Endothelial cell (in vitro differentiated cells): ENCODE results near the gene ASAH2. TPM values are rescaled to one million over a fixed set of nuclear protein-coding genes. Genes with fewer than 3 reads are reported as not detected.
"Not testable (repeated sequence)": the region's sequence is repeated elsewhere in the genome, so short reads cannot be mapped to it uniquely, and the experiment has no call there.

Experiments used
- DNase-seq: peaks from one replicate; pipeline ENCODE4 v3.0.0; 2021; ENCODE audit warnings: low spot score
- H3K27ac Mint-ChIP-seq: one replicate; pipeline ENCODE4 v1.8.0; 2021; ENCODE audit warnings: mixed read lengths, inconsistent platforms; ENCODE audit not compliant: unreplicated experiment
- H3K27me3 Mint-ChIP-seq: one replicate; pipeline ENCODE4 v1.8.0; 2021; ENCODE audit warnings: mild to moderate bottlenecking, moderate library complexity, mixed read lengths, inconsistent platforms; ENCODE audit not compliant: unreplicated experiment
- H3K36me3 Mint-ChIP-seq: one replicate; pipeline ENCODE4 v1.8.0; 2021; ENCODE audit warnings: mild to moderate bottlenecking, low read depth, mixed read lengths, inconsistent platforms; ENCODE audit not compliant: unreplicated experiment
- H3K4me1 Mint-ChIP-seq: one replicate; pipeline ENCODE4 v1.8.0; 2021; ENCODE audit warnings: mild to moderate bottlenecking, mixed read lengths, inconsistent platforms; ENCODE audit not compliant: unreplicated experiment
- H3K4me3 Mint-ChIP-seq: one replicate; pipeline ENCODE4 v1.8.0; 2021; ENCODE audit warnings: mild to moderate bottlenecking, mixed read lengths, inconsistent platforms; ENCODE audit not compliant: unreplicated experiment
- H3K9me3 Mint-ChIP-seq: one replicate; pipeline ENCODE4 v1.8.0; 2021; ENCODE audit warnings: mixed read lengths, inconsistent platforms; ENCODE audit not compliant: unreplicated experiment
- total RNA-seq: library from RNA; stranded (reverse); fragmentation: NEBNext Ultra II Directional; extraction: Animal tissue kit (Norgen Biotek cat#: 25700); gene quantifications from one replicate; pipeline ENCODE4 v1.2.1, GENCODE V29; 2021; ENCODE audit not compliant: unreplicated experiment
- TF ChIP-seq, protein P1 (sequence below): fragments of 200-600 bp; sonication (generic); IDR thresholded peaks from one replicate; pipeline ENCODE4 v1.5.0; 2021; ENCODE audit warnings: antibody characterized with exemption; ENCODE audit not compliant: unreplicated experiment

Gene ASAH2
- total RNA-seq, 1 donor from 2014 or later, result 1.7 TPM

DNA sequence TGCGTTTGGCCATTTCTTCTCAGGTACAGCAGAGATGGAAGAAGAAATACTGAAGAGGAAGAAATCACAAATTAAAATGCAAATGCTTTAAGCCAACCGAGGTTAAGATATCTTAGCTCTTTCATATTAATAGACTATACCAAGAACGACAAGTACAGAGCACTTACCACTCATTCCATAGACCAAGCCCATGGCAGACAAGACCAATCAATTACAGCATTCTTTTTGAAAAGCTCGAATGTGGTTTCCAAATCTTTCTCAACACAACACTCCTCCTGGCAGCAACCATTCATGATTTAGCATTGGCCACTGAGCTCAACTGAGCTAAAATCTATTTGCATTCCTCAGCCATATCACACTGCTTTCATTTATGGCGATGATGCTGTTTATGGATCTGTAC is 2.7 kb downstream of the ASAH2 start:
- H3K9me3 Mint-ChIP-seq, result no peaks in the 10 kb centered on the region
- no peaks in the 10 kb centered on the region for H3K4me1 Mint-ChIP-seq
- H3K27me3 Mint-ChIP-seq, result no peaks in the 10 kb centered on the region
- no peaks in the 10 kb centered on the region for H3K36me3 Mint-ChIP-seq
- DNase-seq, result no peak
- TF ChIP-seq, protein P1, sequence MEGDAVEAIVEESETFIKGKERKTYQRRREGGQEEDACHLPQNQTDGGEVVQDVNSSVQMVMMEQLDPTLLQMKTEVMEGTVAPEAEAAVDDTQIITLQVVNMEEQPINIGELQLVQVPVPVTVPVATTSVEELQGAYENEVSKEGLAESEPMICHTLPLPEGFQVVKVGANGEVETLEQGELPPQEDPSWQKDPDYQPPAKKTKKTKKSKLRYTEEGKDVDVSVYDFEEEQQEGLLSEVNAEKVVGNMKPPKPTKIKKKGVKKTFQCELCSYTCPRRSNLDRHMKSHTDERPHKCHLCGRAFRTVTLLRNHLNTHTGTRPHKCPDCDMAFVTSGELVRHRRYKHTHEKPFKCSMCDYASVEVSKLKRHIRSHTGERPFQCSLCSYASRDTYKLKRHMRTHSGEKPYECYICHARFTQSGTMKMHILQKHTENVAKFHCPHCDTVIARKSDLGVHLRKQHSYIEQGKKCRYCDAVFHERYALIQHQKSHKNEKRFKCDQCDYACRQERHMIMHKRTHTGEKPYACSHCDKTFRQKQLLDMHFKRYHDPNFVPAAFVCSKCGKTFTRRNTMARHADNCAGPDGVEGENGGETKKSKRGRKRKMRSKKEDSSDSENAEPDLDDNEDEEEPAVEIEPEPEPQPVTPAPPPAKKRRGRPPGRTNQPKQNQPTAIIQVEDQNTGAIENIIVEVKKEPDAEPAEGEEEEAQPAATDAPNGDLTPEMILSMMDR, result no peak
- H3K4me3 Mint-ChIP-seq, result no peak overlapping the region
- no peak overlapping the region for H3K27ac Mint-ChIP-seq

DNA sequence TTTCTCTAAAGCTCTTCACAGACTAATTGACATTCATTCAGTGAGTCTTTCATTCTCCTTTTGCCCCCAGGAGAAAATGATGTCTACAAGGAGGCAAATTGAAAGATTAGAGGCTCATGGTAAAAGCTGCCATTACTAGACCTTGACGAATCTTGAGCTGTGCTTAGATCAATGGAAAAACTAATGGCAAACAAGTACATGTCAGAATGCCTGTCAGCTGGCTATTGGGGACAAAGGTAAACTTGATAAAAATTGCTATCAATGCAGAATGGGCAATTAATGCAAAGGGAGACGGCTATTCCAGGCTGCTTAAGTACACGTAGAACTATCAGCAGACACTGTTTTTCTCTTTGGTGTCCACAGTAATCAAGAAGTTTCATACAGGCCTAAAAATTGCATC is 3.3 kb downstream of the ASAH2 start:
- no peaks in the 10 kb centered on the region for H3K36me3 Mint-ChIP-seq
- H3K9me3 Mint-ChIP-seq, result no peaks in the 10 kb centered on the region
- no peak overlapping the region for H3K4me3 Mint-ChIP-seq
- no peaks in the 10 kb centered on the region for H3K4me1 Mint-ChIP-seq
- no peak for DNase-seq
- no peaks in the 10 kb centered on the region for H3K27me3 Mint-ChIP-seq
- no peak overlapping the region for H3K27ac Mint-ChIP-seq
- TF ChIP-seq, protein P1, result no peak

DNA sequence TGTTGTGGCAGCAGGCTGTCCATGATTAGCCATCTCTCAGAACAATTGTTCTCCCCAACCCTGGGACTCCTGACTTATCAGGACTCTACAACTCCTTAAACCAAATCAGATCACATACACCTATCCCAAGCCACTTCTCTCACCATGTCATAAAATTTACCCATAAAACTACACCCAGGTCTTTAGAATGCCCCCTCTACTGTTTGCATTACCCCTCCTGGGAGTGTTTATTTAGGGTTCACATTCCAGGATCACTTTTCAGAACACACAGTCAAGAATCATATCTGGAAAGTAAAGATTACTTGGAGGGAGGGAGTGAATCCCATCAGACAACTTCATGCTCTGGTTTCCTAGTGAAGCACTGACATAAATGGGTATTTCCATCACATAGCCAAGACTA is 7.1 kb downstream of the ASAH2 start:
- DNase-seq, result no peak
- TF ChIP-seq, protein P1, result no peak
- Mint-ChIP-seq H3K27ac (no peak overlapping the region), H3K4me3 (no peak overlapping the region), H3K4me1 (no peaks in the 10 kb centered on the region), H3K9me3 (no peaks in the 10 kb centered on the region), H3K27me3 (no peaks in the 10 kb centered on the region), H3K36me3 (no peaks in the 10 kb centered on the region)

DNA sequence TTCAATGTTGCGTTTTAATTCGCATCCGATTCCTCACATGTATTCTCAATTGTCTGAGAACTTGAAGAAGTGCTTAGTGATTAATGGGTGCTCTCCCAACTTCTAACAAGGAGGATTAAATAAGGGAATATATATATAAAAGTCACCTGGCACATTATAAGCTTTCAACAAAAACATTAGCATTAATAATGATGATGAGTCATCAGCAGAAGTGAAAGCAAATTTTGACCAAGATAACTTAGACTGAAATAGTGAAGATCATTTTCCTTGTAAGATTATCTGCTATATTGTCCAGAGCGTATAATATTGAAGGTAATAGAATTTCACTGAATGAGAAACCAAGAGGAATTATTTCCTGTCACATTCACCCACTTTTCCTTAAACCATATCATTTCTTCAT is 8.5 kb downstream of the ASAH2 start:
- no peaks in the 10 kb centered on the region for H3K9me3 Mint-ChIP-seq
- H3K27ac Mint-ChIP-seq, result no peak overlapping the region
- DNase-seq, result no peak
- no peaks in the 10 kb centered on the region for H3K27me3 Mint-ChIP-seq
- H3K36me3 Mint-ChIP-seq, result no peaks in the 10 kb centered on the region
- H3K4me3 Mint-ChIP-seq, result no peak overlapping the region
- TF ChIP-seq, protein P1, result no peak
- no peaks in the 10 kb centered on the region for H3K4me1 Mint-ChIP-seq

DNA sequence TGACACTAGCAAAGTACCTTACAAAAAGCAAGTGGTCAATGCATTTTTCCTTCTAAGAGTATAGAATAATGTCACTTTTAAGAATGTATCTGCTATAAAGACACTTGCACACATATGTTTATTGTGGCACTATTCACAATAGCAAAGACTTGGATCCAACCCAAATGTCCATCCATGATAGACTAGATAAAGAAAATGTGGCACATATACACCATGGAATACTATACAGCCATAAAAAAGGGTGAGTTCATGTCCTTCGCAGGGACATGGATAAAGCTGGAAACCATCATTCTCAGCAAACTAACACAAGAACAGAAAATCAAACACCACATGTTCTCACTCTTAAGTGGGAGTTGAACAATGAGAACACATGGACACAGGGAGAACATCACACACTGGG is 9.8 kb downstream of the ASAH2 start:
- not testable (repeated sequence) for H3K4me3 Mint-ChIP-seq, H3K9me3 Mint-ChIP-seq, H3K27ac Mint-ChIP-seq, H3K27me3 Mint-ChIP-seq, H3K36me3 Mint-ChIP-seq, H3K4me1 Mint-ChIP-seq, DNase-seq

DNA sequence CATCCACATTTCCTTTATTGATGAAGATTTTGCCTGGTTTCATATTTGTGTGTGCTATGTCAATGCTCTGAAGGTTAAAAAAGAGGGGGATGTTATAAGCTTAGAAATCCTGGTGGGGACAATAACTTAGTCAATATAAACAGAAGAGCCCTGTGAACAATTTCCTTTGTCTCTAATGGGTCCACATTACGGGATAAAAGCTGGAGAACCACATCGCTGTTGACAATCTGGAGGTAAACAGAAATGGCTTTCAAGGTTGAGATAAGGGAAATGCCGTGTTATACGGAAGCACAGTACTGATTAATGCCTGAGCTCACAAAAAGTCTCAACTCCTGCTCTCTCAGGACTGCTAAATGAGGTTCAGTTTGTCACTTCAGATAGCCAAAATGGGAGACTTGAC is 16.8 kb downstream of the ASAH2 start:
- no peaks in the 10 kb centered on the region for H3K9me3 Mint-ChIP-seq
- H3K36me3 Mint-ChIP-seq, result no peaks in the 10 kb centered on the region
- TF ChIP-seq, protein P1, result no peak
- H3K4me3 Mint-ChIP-seq, result no peak overlapping the region
- H3K27me3 Mint-ChIP-seq, result no peaks in the 10 kb centered on the region
- no peaks in the 10 kb centered on the region for H3K4me1 Mint-ChIP-seq
- H3K27ac Mint-ChIP-seq, result no peak overlapping the region
- DNase-seq, result no peak
